Sigmoid colon (tissue), 7 donors: ENCODE data around the gene MOB2. TPM values are rescaled to one million over a fixed set of nuclear protein-coding genes. Genes with fewer than 3 reads are reported as not detected.

Source experiments
- DNase-seq: peaks from one replicate; pipeline ENCODE4 v3.0.0-alpha.2; 2019
- H3K27ac ChIP-seq, 4 donors: fragments of 200-600 bp; sonication (generic); one replicate each; pipeline ENCODE4 v1.5.1; 2016 to 2019; ENCODE audit warnings: mild to moderate bottlenecking in 1 of 4
- H3K27me3 ChIP-seq, 3 donors: fragments of 200-600 bp; sonication (generic); one replicate each; pipeline ENCODE4 v1.5.1; 2019; ENCODE audit warnings: mild to moderate bottlenecking in 1 of 3
- H3K36me3 ChIP-seq, 4 donors: fragments of 200-600 bp; sonication (generic); one replicate each; pipeline ENCODE4 v1.5.1; 2016 to 2019
- H3K4me1 ChIP-seq, 4 donors: fragments of 200-600 bp; sonication (generic); one replicate each; pipeline ENCODE4 v1.5.1; 2017 to 2019
- H3K4me3 ChIP-seq, 4 donors: fragments of 200-600 bp; sonication (generic); one replicate each; pipeline ENCODE4 v1.5.1; 2017 to 2019; ENCODE audit warnings: mild to moderate bottlenecking in 2 of 4, moderate library complexity in 1 of 4
- H3K9me3 ChIP-seq, 4 donors: fragments of 200-600 bp in 3 of 4; sonication (generic) in 3 of 4; one replicate each; pipeline versions ENCODE4 v1.5.1 to v1.6.1; 2013 to 2019
- EP300 ChIP-seq, 4 donors: sonication (generic); formaldehyde crosslinking; IDR thresholded peaks; one replicate each; pipeline ENCODE4 v1.6.1; 2017; ENCODE audit warnings: antibody characterized with exemption in 4 of 4
- POLR2A ChIP-seq, 2 donors: fragments of 450-650 bp; IDR thresholded peaks; one replicate each; pipeline ENCODE4 v1.6.1; 2016; ENCODE audit warnings: antibody characterized with exemption in 2 of 2, mild to moderate bottlenecking in 2 of 2, moderate library complexity in 2 of 2
- POLR2AphosphoS5 ChIP-seq, 4 donors: sonication (generic); formaldehyde crosslinking; IDR thresholded peaks; one replicate each; pipeline ENCODE4 v1.6.1; 2017; ENCODE audit warnings: antibody characterized with exemption in 4 of 4
- WGBS, 2 donors: extraction: QIAGEN DNeasy Blood & Tissue Kit; methylation state at CpG; one replicate each; pipeline ENCODE4 v1.1.7; 2013; 5-methylcytosine and 5-hydroxymethylcytosine counted together
- intact Hi-C: fragments of 100-400 bp; cut with DNase I; formaldehyde crosslinking; loops from one replicate; pipeline ENCODE4 v1.15.1; 2023
- polyA plus RNA-seq, 3 donors: library from polyadenylated mRNA; stranded (reverse); fragments of 200-250 nt; gene quantifications; one replicate each; pipeline ENCODE4 v1.2.3, GENCODE V29; 2013
- total RNA-seq, 4 donors: library from RNA; depleted of rRNA; stranded (reverse); fragments of >200 nt; gene quantifications; one replicate each; pipeline ENCODE4 v1.1.0, GENCODE V29; 2016
- TF ChIP-seq, protein P1 (sequence below), 4 experiments: fragments of 450-650 bp in 3 of 4; fragments of 200-600 bp in 1 of 4; IDR thresholded peaks; one replicate each; pipeline ENCODE4 v1.5.1; 2016 to 2019; ENCODE audit warnings: antibody characterized with exemption in 4 of 4, mild to moderate bottlenecking in 3 of 4, moderate library complexity in 2 of 4
- donor health status: healthy with polysubstance abuse.
- donor health status: Bipolar disorder and iron deficiency.
- donor health status: healthy.

Gene MOB2
- total and polyA plus RNA-seq, 7 donors: 46.2 to 88.9 (median 68.6) TPM

DNA sequence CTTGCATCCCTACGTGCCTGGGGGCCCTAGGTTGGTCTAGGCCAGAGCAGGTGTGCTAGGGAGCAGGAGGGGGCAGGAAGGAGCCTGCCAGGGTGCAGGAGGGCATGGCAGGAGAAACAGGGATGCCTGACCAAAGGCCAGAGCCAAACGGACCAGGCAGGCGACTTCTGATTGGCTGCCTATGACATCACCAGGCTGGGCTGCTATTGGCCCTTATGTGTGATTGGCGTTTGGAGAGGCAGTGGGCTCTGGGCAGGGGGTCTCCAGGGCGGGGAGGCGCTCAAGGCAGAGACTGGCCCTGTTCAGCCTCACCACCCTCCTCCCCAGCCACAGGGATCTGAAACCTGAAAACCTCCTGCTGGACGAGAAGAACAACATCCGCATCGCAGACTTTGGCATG is 44.4 kb downstream of the MOB2 start:
- H3K36me3 ChIP-seq: no peaks in the 10 kb centered on the region
- H3K27me3 ChIP-seq: peaks cover 0 to 57% (median 7%) of the 10 kb centered on the region in 3 donors
- H3K4me3 ChIP-seq: no peak overlapping the region
- TF ChIP-seq POLR2AphosphoS5 (IDR thresholded peaks at IDR 0.05) (no peak), EP300 (IDR thresholded peaks at IDR 0.05) (no peak), POLR2A (IDR thresholded peaks at IDR 0.05) (no peak)
- TF ChIP-seq, protein P1, sequence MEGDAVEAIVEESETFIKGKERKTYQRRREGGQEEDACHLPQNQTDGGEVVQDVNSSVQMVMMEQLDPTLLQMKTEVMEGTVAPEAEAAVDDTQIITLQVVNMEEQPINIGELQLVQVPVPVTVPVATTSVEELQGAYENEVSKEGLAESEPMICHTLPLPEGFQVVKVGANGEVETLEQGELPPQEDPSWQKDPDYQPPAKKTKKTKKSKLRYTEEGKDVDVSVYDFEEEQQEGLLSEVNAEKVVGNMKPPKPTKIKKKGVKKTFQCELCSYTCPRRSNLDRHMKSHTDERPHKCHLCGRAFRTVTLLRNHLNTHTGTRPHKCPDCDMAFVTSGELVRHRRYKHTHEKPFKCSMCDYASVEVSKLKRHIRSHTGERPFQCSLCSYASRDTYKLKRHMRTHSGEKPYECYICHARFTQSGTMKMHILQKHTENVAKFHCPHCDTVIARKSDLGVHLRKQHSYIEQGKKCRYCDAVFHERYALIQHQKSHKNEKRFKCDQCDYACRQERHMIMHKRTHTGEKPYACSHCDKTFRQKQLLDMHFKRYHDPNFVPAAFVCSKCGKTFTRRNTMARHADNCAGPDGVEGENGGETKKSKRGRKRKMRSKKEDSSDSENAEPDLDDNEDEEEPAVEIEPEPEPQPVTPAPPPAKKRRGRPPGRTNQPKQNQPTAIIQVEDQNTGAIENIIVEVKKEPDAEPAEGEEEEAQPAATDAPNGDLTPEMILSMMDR (IDR thresholded peaks at IDR 0.05): no peak
- no peaks in the 10 kb centered on the region for H3K4me1 ChIP-seq
- DNase-seq: no peak
- 31 to 40% methylated on average over 9 of the region's 9 CpGs for WGBS, 2 donors
- no peaks in the 10 kb centered on the region for H3K9me3 ChIP-seq
- H3K27ac ChIP-seq: no peak overlapping the region
- intact Hi-C loops: no loop called here

- H3K9me3 ChIP-seq: no peaks in the 10 kb centered on the region
Observed at GRCh38 chr11:1440496-1440895, 46.1 kb downstream of the MOB2 start.

GRCh38 chr11:1440066-1440465 is 46.5 kb downstream of the MOB2 start:
- H3K4me3 ChIP-seq: no peak overlapping the region
- no peaks in the 10 kb centered on the region for H3K9me3 ChIP-seq
- H3K36me3 ChIP-seq: no peaks in the 10 kb centered on the region
- no peak for DNase-seq
- intact Hi-C loops: no loop called here
- 82% methylated on average over 11 of the region's 11 CpGs for WGBS, 2 donors
- H3K27ac ChIP-seq: no peak overlapping the region
- H3K27me3 ChIP-seq: peaks cover 4 to 75% (median 26%) of the 10 kb centered on the region in 3 donors
- peaks cover 0 to 7% (median 3%) of the 10 kb centered on the region in 4 donors for H3K4me1 ChIP-seq
- TF ChIP-seq, protein P1 (IDR thresholded peaks at IDR 0.05): no peak
- TF ChIP-seq EP300 (IDR thresholded peaks at IDR 0.05) (no peak), POLR2AphosphoS5 (IDR thresholded peaks at IDR 0.05) (no peak), POLR2A (IDR thresholded peaks at IDR 0.05) (no peak)

More at GRCh38 chr11:1440496-1440895, 46.1 kb downstream of the MOB2 start:
- DNase-seq: no peak
- Histone ChIP-seq H3K36me3 (no peaks in the 10 kb centered on the region), H3K4me1 (peaks cover 0 to 7% (median 3%) of the 10 kb centered on the region in 4 donors), H3K27ac (no peak overlapping the region), H3K4me3 (no peak overlapping the region), H3K27me3 (peaks cover 4 to 74% (median 24%) of the 10 kb centered on the region in 3 donors)
- TF ChIP-seq, protein P1 (IDR thresholded peaks at IDR 0.05): no peak
- TF ChIP-seq POLR2AphosphoS5 (IDR thresholded peaks at IDR 0.05): no peak
- TF ChIP-seq EP300 (IDR thresholded peaks at IDR 0.05): no peak
- TF ChIP-seq POLR2A (IDR thresholded peaks at IDR 0.05): no peak
- intact Hi-C loops: no loop called here
- 76 to 84% methylated on average over 12 of the region's 12 CpGs for WGBS, 2 donors

GRCh38 chr11:1439341-1439740 is 47.2 kb downstream of the MOB2 start:
- Histone ChIP-seq H3K27ac (no peak overlapping the region), H3K4me3 (no peak overlapping the region), H3K36me3 (no peaks in the 10 kb centered on the region), H3K9me3 (no peaks in the 10 kb centered on the region), H3K4me1 (peaks cover 0 to 7% (median 3%) of the 10 kb centered on the region in 4 donors), H3K27me3 (peaks cover 4 to 82% (median 33%) of the 10 kb centered on the region in 3 donors)
- WGBS, 2 donors: 83% methylated on average over 11 of the region's 11 CpGs
- no peak for DNase-seq
- no peak for TF ChIP-seq POLR2A (IDR thresholded peaks at IDR 0.05)
- TF ChIP-seq, protein P1 (IDR thresholded peaks at IDR 0.05): no peak
- no peak for TF ChIP-seq EP300 (IDR thresholded peaks at IDR 0.05)
- intact Hi-C loops: no loop called here

- H3K36me3 ChIP-seq: no peaks in the 10 kb centered on the region
- H3K27me3 ChIP-seq: peaks cover 4 to 84% (median 37%) of the 10 kb centered on the region in 3 donors
- TF ChIP-seq POLR2A (IDR thresholded peaks at IDR 0.05) (no peak), POLR2AphosphoS5 (IDR thresholded peaks at IDR 0.05) (no peak), EP300 (IDR thresholded peaks at IDR 0.05) (no peak)
- TF ChIP-seq, protein P1 (IDR thresholded peaks at IDR 0.05): no peak
- no peak for DNase-seq
- peaks cover 0 to 7% (median 3%) of the 10 kb centered on the region in 4 donors for H3K4me1 ChIP-seq
- no peak overlapping the region for H3K4me3 ChIP-seq
- no peaks in the 10 kb centered on the region for H3K9me3 ChIP-seq
- no peak overlapping the region for H3K27ac ChIP-seq
- intact Hi-C loops: no loop called here
- WGBS, 2 donors: 71 to 83% methylated on average over 11 of the region's 11 CpGs
Observed at GRCh38 chr11:1438967-1439330, 47.6 kb downstream of the MOB2 start.
